HEK293 (cell line): ENCODE data around the gene SMO.

Experiments
- CTCF ChIA-PET: fragments of 350-600 bp; formaldehyde crosslinking; extraction: SDS; loops from one replicate; lab custom pipeline; 2021; ENCODE audit warnings: antibody characterized with exemption; lab: Yijun Ruan, JAX
- POLR2A ChIA-PET: fragments of 300-600 bp; formaldehyde crosslinking; extraction: SDS; loops from one replicate; lab custom pipeline; 2020; ENCODE audit warnings: antibody characterized with exemption, inconsistent platforms; lab: Yijun Ruan, JAX
- H3K27ac ChIP-seq: fragments of 200-500 bp; sonication (Bioruptor generic); 2 replicates; pipeline ENCODE4 v1.5.1; 2014; ENCODE audit warnings: low read depth, low read length, control low read depth, inconsistent platforms; ENCODE audit errors: extremely low read depth
- H3K36me3 ChIP-seq, 2 experiments: fragments of 200-500 bp in 1 of 2; sonication (Bioruptor generic) in 1 of 2; 1 replicate in 1 of 2; 2 replicates in 1 of 2; pipeline ENCODE4 v1.5.1; 2014 to 2017; ENCODE audit warnings: inconsistent platforms in 2 of 2, low read length in 2 of 2; ENCODE audit not compliant: control insufficient read depth in 2 of 2, insufficient read depth in 1 of 2
- H3K4me1 ChIP-seq: fragments of 200-500 bp; sonication (Bioruptor generic); 2 replicates; pipeline ENCODE4 v1.5.1; 2014; ENCODE audit warnings: mild to moderate bottlenecking, low read length, inconsistent platforms; ENCODE audit not compliant: control insufficient read depth, insufficient read depth
- H3K4me3 ChIP-seq: 2 replicates; pipeline ENCODE4 v1.5.1; 2011; ENCODE audit warnings: low read depth, mild to moderate bottlenecking, control low read depth, low read length, moderate library complexity
- H3K9me3 ChIP-seq: fragments of 200-500 bp; sonication (Bioruptor generic); 2 replicates; pipeline ENCODE4 v1.5.1; 2014; ENCODE audit warnings: low read depth, low read length, inconsistent platforms; ENCODE audit not compliant: control insufficient read depth, insufficient read depth
- GLIS1 ChIP-seq: fragments of 450-650 bp; formaldehyde crosslinking; IDR thresholded peaks from 2 replicates; pipeline ENCODE4 v1.5.1; 2016; ENCODE audit warnings: missing biosample characterization, missing genetic modification characterization
- HIC1 ChIP-seq: fragments of 450-650 bp; formaldehyde crosslinking; IDR thresholded peaks from 2 replicates; pipeline ENCODE4 v1.5.1; 2016; ENCODE audit warnings: missing biosample characterization, missing genetic modification characterization
- KLF8 ChIP-seq: fragments of 450-650 bp; formaldehyde crosslinking; IDR thresholded peaks from 2 replicates; pipeline ENCODE4 v1.5.1; 2016; ENCODE audit warnings: missing biosample characterization, missing genetic modification characterization
- ZBTB17 ChIP-seq: fragments of 450-650 bp; formaldehyde crosslinking; IDR thresholded peaks from 2 replicates; pipeline ENCODE4 v1.5.1; 2016; ENCODE audit warnings: missing biosample characterization, missing genetic modification characterization
- ZBTB20 ChIP-seq: fragments of 450-650 bp; formaldehyde crosslinking; IDR thresholded peaks from 2 replicates; pipeline ENCODE4 v1.5.1; 2016; ENCODE audit warnings: missing biosample characterization, missing genetic modification characterization
- ZBTB44 ChIP-seq: fragments of 450-650 bp; IDR thresholded peaks from 2 replicates; pipeline ENCODE4 v1.5.1; 2018; ENCODE audit warnings: missing biosample characterization, mild to moderate bottlenecking, missing genetic modification characterization
- ZEB2 ChIP-seq: fragments of 450-650 bp; formaldehyde crosslinking; IDR thresholded peaks from 2 replicates; pipeline ENCODE4 v1.5.1; 2016; ENCODE audit warnings: missing biosample characterization, missing genetic modification characterization
- ZFHX2 ChIP-seq: fragments of 450-650 bp; formaldehyde crosslinking; conservative IDR thresholded peaks from 2 replicates; pipeline ENCODE4 v1.5.1; 2016; ENCODE audit warnings: missing biosample characterization, missing genetic modification characterization
- ZNF24 ChIP-seq: fragments of 450-650 bp; formaldehyde crosslinking; IDR thresholded peaks from 2 replicates; pipeline ENCODE4 v1.5.1; 2016; ENCODE audit warnings: missing biosample characterization, missing genetic modification characterization
- ZNF335 ChIP-seq: fragments of 450-650 bp; formaldehyde crosslinking; conservative IDR thresholded peaks from 2 replicates; pipeline ENCODE4 v1.5.1; 2016; ENCODE audit warnings: missing biosample characterization, missing genetic modification characterization
- ZNF366 ChIP-seq: fragments of 450-650 bp; formaldehyde crosslinking; conservative IDR thresholded peaks from 2 replicates; pipeline ENCODE4 v1.5.1; 2016; ENCODE audit warnings: missing biosample characterization, missing genetic modification characterization
- ZNF558 ChIP-seq: fragments of 450-650 bp; formaldehyde crosslinking; IDR thresholded peaks from 2 replicates; pipeline ENCODE4 v1.5.1; 2016; ENCODE audit warnings: missing biosample characterization, missing genetic modification characterization
- ZNF600 ChIP-seq: fragments of 450-650 bp; formaldehyde crosslinking; IDR thresholded peaks from 2 replicates; pipeline ENCODE4 v1.5.1; 2016; ENCODE audit warnings: missing biosample characterization, missing genetic modification characterization
- ZNF623 ChIP-seq: fragments of 450-650 bp; formaldehyde crosslinking; IDR thresholded peaks from 2 replicates; pipeline ENCODE4 v1.5.1; 2016; ENCODE audit warnings: missing biosample characterization, missing genetic modification characterization
- ZNF664 ChIP-seq: fragments of 450-650 bp; formaldehyde crosslinking; IDR thresholded peaks from 2 replicates; pipeline ENCODE4 v1.5.1; 2016; ENCODE audit warnings: missing biosample characterization, missing genetic modification characterization
- ZNF670 ChIP-seq: fragments of 450-650 bp; formaldehyde crosslinking; IDR thresholded peaks from 2 replicates; pipeline ENCODE4 v1.5.1; 2016; ENCODE audit warnings: missing biosample characterization, missing genetic modification characterization, low read depth
- ZNF76 ChIP-seq: fragments of 450-650 bp; formaldehyde crosslinking; IDR thresholded peaks from 2 replicates; pipeline ENCODE4; 2016; ENCODE audit warnings: low read depth, missing biosample characterization, missing genetic modification characterization, borderline replicate concordance
- ZSCAN30 ChIP-seq: fragments of 450-650 bp; IDR thresholded peaks from 2 replicates; pipeline ENCODE4 v1.5.1; 2018; ENCODE audit warnings: missing biosample characterization, mild to moderate bottlenecking, missing genetic modification characterization, moderate library complexity
- TF ChIP-seq, protein P1 (sequence below): fragments of 450-650 bp; formaldehyde crosslinking; IDR thresholded peaks from 2 replicates; pipeline ENCODE4 v1.5.1; 2016; ENCODE audit warnings: missing biosample characterization, missing genetic modification characterization
- TF ChIP-seq, protein P2 (sequence below): fragments of 450-650 bp; formaldehyde crosslinking; IDR thresholded peaks from 2 replicates; pipeline ENCODE4 v1.5.1; 2016; ENCODE audit warnings: missing biosample characterization, missing genetic modification characterization
- TF ChIP-seq, protein P3 (sequence below): fragments of 450-650 bp; formaldehyde crosslinking; conservative IDR thresholded peaks from 2 replicates; pipeline ENCODE4 v1.5.1; 2016; ENCODE audit warnings: low read depth, missing biosample characterization, missing genetic modification characterization

SMO gene

GRCh38 chr7:129188892-129189660 lies 643 bp downstream of the SMO start (continued):
- TF ChIP-seq, protein P1, sequence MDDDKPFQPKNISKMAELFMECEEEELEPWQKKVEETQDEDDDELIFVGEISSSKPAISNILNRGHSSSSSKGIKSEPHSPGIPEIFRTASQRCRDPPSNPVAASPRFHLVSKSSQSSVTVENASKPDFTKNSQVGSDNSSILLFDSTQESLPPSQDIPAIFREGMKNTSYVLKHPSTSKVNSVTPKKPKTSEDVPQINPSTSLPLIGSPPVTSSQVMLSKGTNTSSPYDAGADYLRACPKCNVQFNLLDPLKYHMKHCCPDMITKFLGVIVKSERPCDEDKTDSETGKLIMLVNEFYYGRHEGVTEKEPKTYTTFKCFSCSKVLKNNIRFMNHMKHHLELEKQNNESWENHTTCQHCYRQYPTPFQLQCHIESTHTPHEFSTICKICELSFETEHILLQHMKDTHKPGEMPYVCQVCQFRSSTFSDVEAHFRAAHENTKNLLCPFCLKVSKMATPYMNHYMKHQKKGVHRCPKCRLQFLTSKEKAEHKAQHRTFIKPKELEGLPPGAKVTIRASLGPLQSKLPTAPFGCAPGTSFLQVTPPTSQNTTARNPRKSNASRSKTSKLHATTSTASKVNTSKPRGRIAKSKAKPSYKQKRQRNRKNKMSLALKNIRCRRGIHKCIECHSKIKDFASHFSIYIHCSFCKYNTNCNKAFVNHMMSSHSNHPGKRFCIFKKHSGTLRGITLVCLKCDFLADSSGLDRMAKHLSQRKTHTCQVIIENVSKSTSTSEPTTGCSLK (tag by site-specific recombination), result no peak
- TF ChIP-seq ZNF623 (tag by site-specific recombination), result no peak
- no peak for TF ChIP-seq ZSCAN30
- no peak for TF ChIP-seq ZNF558 (tag by site-specific recombination)
- peak; percentile 39; the same call in 1 of the 2 replicates for TF ChIP-seq GLIS1 (tag by site-specific recombination)
- TF ChIP-seq ZBTB44 (tag by site-specific recombination), result no peak

DNA sequence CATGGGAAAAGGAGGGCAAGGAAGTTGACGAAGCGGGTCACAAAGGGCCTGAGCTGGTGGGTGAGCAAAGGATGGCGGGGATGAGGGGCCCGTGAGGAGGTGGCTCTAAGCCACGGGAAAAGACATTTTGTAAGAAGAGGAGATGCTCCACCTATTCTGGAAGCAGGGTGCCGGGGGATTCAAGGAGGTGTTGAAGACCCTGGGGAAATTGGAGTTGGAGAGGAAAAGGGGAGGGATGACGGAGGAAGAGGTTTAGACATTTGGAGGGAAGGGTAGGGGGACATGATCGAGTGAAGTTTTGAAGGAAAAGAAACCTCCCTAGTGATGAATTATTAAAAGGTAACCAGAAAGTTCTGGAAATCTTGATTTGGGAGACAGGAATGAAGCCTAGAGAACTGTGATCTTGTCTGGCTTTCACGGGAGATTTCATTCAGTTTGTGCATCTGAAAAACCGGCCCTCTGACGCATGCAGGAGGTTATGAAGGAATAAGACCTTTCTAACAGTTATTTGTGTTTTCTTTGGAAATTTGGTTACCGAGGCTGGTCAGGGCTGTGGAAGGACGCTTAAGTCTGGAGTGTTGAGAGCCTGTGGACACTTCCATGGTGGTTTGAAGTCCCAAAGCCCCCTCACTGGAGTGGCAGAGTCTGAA lies 1.4 kb downstream of the SMO start:
- POLR2A ChIA-PET, result interaction anchor here (0.5 kb wide), 1 partner anchor 378 kb away, joined by 5 read pairs; no protein-coding TSS in a partner anchor
- TF ChIP-seq, protein P2, sequence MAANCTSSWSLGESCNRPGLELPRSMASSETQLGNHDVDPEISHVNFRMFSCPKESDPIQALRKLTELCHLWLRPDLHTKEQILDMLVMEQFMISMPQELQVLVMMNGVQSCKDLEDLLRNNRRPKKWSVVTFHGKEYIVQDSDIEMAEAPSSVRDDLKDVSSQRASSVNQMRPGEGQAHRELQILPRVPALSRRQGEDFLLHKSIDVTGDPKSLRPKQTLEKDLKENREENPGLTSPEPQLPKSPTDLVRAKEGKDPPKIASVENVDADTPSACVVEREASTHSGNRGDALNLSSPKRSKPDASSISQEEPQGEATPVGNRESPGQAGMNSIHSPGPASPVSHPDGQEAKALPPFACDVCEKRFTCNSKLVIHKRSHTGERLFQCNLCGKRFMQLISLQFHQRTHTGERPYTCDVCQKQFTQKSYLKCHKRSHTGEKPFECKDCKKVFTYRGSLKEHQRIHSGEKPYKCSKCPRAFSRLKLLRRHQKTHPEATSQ, result no peak
- TF ChIP-seq ZNF24 (tag by site-specific recombination), result 0 out of 2 replicates have a peak, but pooled peaks have one; percentile 10
- peak; percentile 13; the same call in 1 of the 2 replicates for TF ChIP-seq ZEB2 (tag by site-specific recombination)
- TF ChIP-seq ZNF600 (tag by site-specific recombination), result 0 out of 2 replicates have a peak, but pooled peaks have one; percentile 41
- 0 out of 2 replicates have a peak, but pooled peaks have one; percentile 5 for TF ChIP-seq ZNF76
- no peak for TF ChIP-seq KLF8 (tag by site-specific recombination)
- no peak for TF ChIP-seq ZNF664 (tag by site-specific recombination)
- TF ChIP-seq ZFHX2 (tag by site-specific recombination), result 0 out of 2 replicates have a peak, but pooled peaks have one; percentile 3
- peak; percentile 43; the same call in 1 of the 2 replicates for TF ChIP-seq ZBTB17 (tag by site-specific recombination)
- TF ChIP-seq, protein P3, sequence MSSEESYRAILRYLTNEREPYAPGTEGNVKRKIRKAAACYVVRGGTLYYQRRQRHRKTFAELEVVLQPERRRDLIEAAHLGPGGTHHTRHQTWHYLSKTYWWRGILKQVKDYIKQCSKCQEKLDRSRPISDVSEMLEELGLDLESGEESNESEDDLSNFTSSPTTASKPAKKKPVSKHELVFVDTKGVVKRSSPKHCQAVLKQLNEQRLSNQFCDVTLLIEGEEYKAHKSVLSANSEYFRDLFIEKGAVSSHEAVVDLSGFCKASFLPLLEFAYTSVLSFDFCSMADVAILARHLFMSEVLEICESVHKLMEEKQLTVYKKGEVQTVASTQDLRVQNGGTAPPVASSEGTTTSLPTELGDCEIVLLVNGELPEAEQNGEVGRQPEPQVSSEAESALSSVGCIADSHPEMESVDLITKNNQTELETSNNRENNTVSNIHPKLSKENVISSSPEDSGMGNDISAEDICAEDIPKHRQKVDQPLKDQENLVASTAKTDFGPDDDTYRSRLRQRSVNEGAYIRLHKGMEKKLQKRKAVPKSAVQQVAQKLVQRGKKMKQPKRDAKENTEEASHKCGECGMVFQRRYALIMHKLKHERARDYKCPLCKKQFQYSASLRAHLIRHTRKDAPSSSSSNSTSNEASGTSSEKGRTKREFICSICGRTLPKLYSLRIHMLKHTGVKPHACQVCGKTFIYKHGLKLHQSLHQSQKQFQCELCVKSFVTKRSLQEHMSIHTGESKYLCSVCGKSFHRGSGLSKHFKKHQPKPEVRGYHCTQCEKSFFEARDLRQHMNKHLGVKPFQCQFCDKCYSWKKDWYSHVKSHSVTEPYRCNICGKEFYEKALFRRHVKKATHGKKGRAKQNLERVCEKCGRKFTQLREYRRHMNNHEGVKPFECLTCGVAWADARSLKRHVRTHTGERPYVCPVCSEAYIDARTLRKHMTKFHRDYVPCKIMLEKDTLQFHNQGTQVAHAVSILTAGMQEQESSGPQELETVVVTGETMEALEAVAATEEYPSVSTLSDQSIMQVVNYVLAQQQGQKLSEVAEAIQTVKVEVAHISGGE, result 0 out of 2 replicates have a peak, but pooled peaks have one; percentile 17
- TF ChIP-seq ZNF335 (tag by site-specific recombination), result peak; percentile 71
- TF ChIP-seq ZBTB20 (tag by site-specific recombination), result peak; percentile 91; the same call in 1 of the 2 replicates
- peak; percentile 75 for TF ChIP-seq ZNF366 (tag by site-specific recombination)
- peak; percentile 4; the same call in 1 of the 2 replicates for TF ChIP-seq HIC1 (tag by site-specific recombination)
- no peak for TF ChIP-seq ZNF670 (tag by site-specific recombination)
- TF ChIP-seq, all 188 proteins: peak for 11
- peaks cover 4 to 20% of the 10 kb centered on the region in 2 experiments; a peak in 2 of 3 replicates for H3K36me3 ChIP-seq
- peak overlapping the region; percentile 87 for H3K4me3 ChIP-seq
- H3K27ac ChIP-seq, result peak overlapping the region; percentile 85; the same call in 1 of the 2 replicates
- H3K4me1 ChIP-seq, result no peaks in the 10 kb centered on the region; the same call in 1 of the 2 replicates
- CTCF ChIA-PET, result interaction anchor here (0.6 to 1.6 kb wide), 2 partner anchors 26 to 186 kb away, joined by 3 to 7 read pairs; no protein-coding TSS in a partner anchor
- no peaks in the 10 kb centered on the region for H3K9me3 ChIP-seq
